Measurements from ENCODE around the gene AMTN. TPM values are rescaled to one million over a fixed set of nuclear protein-coding genes. Genes with fewer than 3 reads are reported as not detected.
"Not testable (repeated sequence)": the region's sequence is repeated elsewhere in the genome, so short reads cannot be mapped to it uniquely, and the experiment has no call there.

The AMTN gene
- not detected in 3 replicates for total RNA-seq
- long read RNA-seq: 0 reads

GRCh38 chr4:70518269-70518668 is at the start of gene AMTN:
TSS of gene AMTN (plus strand) at chr4:70518569. CDS start at chr4:70518778, 209 bp downstream.
- peaks cover 3% of the 10 kb centered on the region for H3K27me3 Mint-ChIP-seq (ENCODE audit: low read depth)
- no peak for TF ChIP-seq CTCF (IDR thresholded peaks at IDR 0.05)
- no peak for DNase-seq (ENCODE audit: low spot score)
- H3K27ac Mint-ChIP-seq (ENCODE audit: unreplicated experiment): no peak within 1 kb of the TSS
- H3K9me3 Mint-ChIP-seq (ENCODE audit: low read depth): no peaks in the 10 kb centered on the region
- H3K4me3 Mint-ChIP-seq (ENCODE audit: unreplicated experiment): no peak within 1 kb of the TSS
- peaks cover 11% of the 10 kb centered on the region for H3K4me1 Mint-ChIP-seq (ENCODE audit: low read depth)
- H3K36me3 Mint-ChIP-seq (ENCODE audit: low read depth): no peaks in the 10 kb centered on the region

GRCh38 chr4:70471897-70472296 is 46.5 kb upstream of the AMTN start, which contains the start of gene MUC7:
TSS of gene MUC7 (plus strand) at chr4:70472197. CDS start at chr4:70474022, 1,825 bp downstream.
- no peak for TF ChIP-seq CTCF (IDR thresholded peaks at IDR 0.05)
- peaks cover 19% of the 10 kb centered on the region for H3K9me3 Mint-ChIP-seq (ENCODE audit: low read depth)
- no peaks in the 10 kb centered on the region for H3K36me3 Mint-ChIP-seq (ENCODE audit: low read depth)
- H3K27ac Mint-ChIP-seq (ENCODE audit: unreplicated experiment): no peak within 1 kb of the TSS
- no peak for DNase-seq (ENCODE audit: low spot score)
- no peak within 1 kb of the TSS for H3K4me3 Mint-ChIP-seq (ENCODE audit: unreplicated experiment)
- H3K4me1 Mint-ChIP-seq (ENCODE audit: low read depth): peaks cover 8% of the 10 kb centered on the region
- no peaks in the 10 kb centered on the region for H3K27me3 Mint-ChIP-seq (ENCODE audit: low read depth)

GRCh38 chr4:70473679-70474078 is 44.7 kb upstream of the AMTN start:
- H3K9me3 Mint-ChIP-seq (ENCODE audit: low read depth): peaks cover 8% of the 10 kb centered on the region
- TF ChIP-seq CTCF (IDR thresholded peaks at IDR 0.05): no peak
- no peak overlapping the region for H3K27ac Mint-ChIP-seq (ENCODE audit: unreplicated experiment)
- H3K36me3 Mint-ChIP-seq (ENCODE audit: low read depth): no peaks in the 10 kb centered on the region
- no peak for DNase-seq (ENCODE audit: low spot score)
- H3K27me3 Mint-ChIP-seq (ENCODE audit: low read depth): no peaks in the 10 kb centered on the region
- H3K4me3 Mint-ChIP-seq (ENCODE audit: unreplicated experiment): no peak overlapping the region
- H3K4me1 Mint-ChIP-seq (ENCODE audit: low read depth): peaks cover 8% of the 10 kb centered on the region

GRCh38 chr4:70488748-70489147 is 29.6 kb upstream of the AMTN start:
- no peaks in the 10 kb centered on the region for H3K36me3 Mint-ChIP-seq (ENCODE audit: low read depth)
- no peak for TF ChIP-seq CTCF (IDR thresholded peaks at IDR 0.05)
- no peaks in the 10 kb centered on the region for H3K4me1 Mint-ChIP-seq (ENCODE audit: low read depth)
- no peaks in the 10 kb centered on the region for H3K9me3 Mint-ChIP-seq (ENCODE audit: low read depth)
- H3K27ac Mint-ChIP-seq (ENCODE audit: unreplicated experiment): no peak overlapping the region
- DNase-seq (ENCODE audit: low spot score): no peak
- no peak overlapping the region for H3K4me3 Mint-ChIP-seq (ENCODE audit: unreplicated experiment)
- peaks cover 17% of the 10 kb centered on the region for H3K27me3 Mint-ChIP-seq (ENCODE audit: low read depth)

GRCh38 chr4:70496231-70496630 is 22.1 kb upstream of the AMTN start:
- H3K4me3 Mint-ChIP-seq (ENCODE audit: unreplicated experiment): no peak overlapping the region
- peaks cover 15% of the 10 kb centered on the region for H3K27me3 Mint-ChIP-seq (ENCODE audit: low read depth)
- H3K4me1 Mint-ChIP-seq (ENCODE audit: low read depth): no peaks in the 10 kb centered on the region
- DNase-seq (ENCODE audit: low spot score): no peak
- H3K27ac Mint-ChIP-seq (ENCODE audit: unreplicated experiment): no peak overlapping the region
- H3K36me3 Mint-ChIP-seq (ENCODE audit: low read depth): no peaks in the 10 kb centered on the region
- no peaks in the 10 kb centered on the region for H3K9me3 Mint-ChIP-seq (ENCODE audit: low read depth)
- TF ChIP-seq CTCF (IDR thresholded peaks at IDR 0.05): no peak

- not testable (repeated sequence) for DNase-seq (ENCODE audit: low spot score); H3K4me3 Mint-ChIP-seq (ENCODE audit: unreplicated experiment); H3K9me3 Mint-ChIP-seq (ENCODE audit: low read depth); H3K27me3 Mint-ChIP-seq (ENCODE audit: low read depth); H3K4me1 Mint-ChIP-seq (ENCODE audit: low read depth); H3K36me3 Mint-ChIP-seq (ENCODE audit: low read depth); H3K27ac Mint-ChIP-seq (ENCODE audit: unreplicated experiment)
These were observed 16.5 kb upstream of the AMTN start for GRCh38 chr4:70501838-70502237.
